GM23248 (cell line): ENCODE results near the gene FABP7. TPM values are rescaled to one million over a fixed set of nuclear protein-coding genes. Genes with fewer than 3 reads are reported as not detected.

Source experiments
- DNase-seq: peaks from one replicate; pipeline ENCODE4 v3.0.0-alpha.2; 2015
- H2AFZ ChIP-seq: fragments of 200-600 bp; sonication (generic); 2 replicates; pipeline ENCODE4 v1.6.1; 2016; ENCODE audit warnings: antibody characterized with exemption
- H3F3A ChIP-seq: fragments of 200-600 bp; sonication (generic); 2 replicates; pipeline ENCODE4 v1.6.1; 2016; ENCODE audit warnings: mild to moderate bottlenecking, antibody characterized with exemption, mixed run types; ENCODE audit not compliant: insufficient read depth
- H3K27ac ChIP-seq: fragments of 200-600 bp; sonication (generic); 2 replicates; pipeline ENCODE4 v1.5.1; 2016; ENCODE audit warnings: mild to moderate bottlenecking
- H3K27me3 ChIP-seq: fragments of 200-600 bp; sonication (generic); replicated peaks from 2 replicates; pipeline ENCODE4 v1.6.1; 2016; ENCODE audit warnings: mild to moderate bottlenecking; ENCODE audit not compliant: insufficient read depth
- H3K36me3 ChIP-seq: fragments of 200-600 bp; sonication (generic); 2 replicates; pipeline ENCODE4 v1.6.1; 2016; ENCODE audit warnings: low read depth, mild to moderate bottlenecking
- H3K4me1 ChIP-seq: fragments of 200-600 bp; sonication (generic); 2 replicates; pipeline ENCODE4 v1.6.1; 2016; ENCODE audit warnings: mild to moderate bottlenecking; ENCODE audit not compliant: insufficient read depth
- H3K4me2 ChIP-seq: fragments of 200-600 bp; sonication (generic); one replicate; pipeline ENCODE4 v1.6.1; 2016; ENCODE audit warnings: mild to moderate bottlenecking; ENCODE audit not compliant: unreplicated experiment
- H3K4me3 ChIP-seq: fragments of 200-600 bp; sonication (generic); 2 replicates; pipeline ENCODE4 v1.5.1; 2016; ENCODE audit warnings: mild to moderate bottlenecking
- H3K79me2 ChIP-seq: fragments of 200-600 bp; sonication (generic); 2 replicates; pipeline ENCODE4 v1.6.1; 2016; ENCODE audit warnings: mild to moderate bottlenecking; ENCODE audit not compliant: insufficient read depth
- H3K9ac ChIP-seq: fragments of 200-600 bp; sonication (generic); 2 replicates; pipeline ENCODE4 v1.6.1; 2016; ENCODE audit warnings: mild to moderate bottlenecking
- H3K9me2 ChIP-seq: fragments of 200-600 bp; sonication (generic); 2 replicates; pipeline ENCODE4 v1.6.1; 2016; ENCODE audit warnings: mixed run types, mild to moderate bottlenecking, moderate library complexity; ENCODE audit not compliant: insufficient read depth
- H3K9me3 ChIP-seq: fragments of 200-600 bp; sonication (generic); one replicate; pipeline ENCODE4 v1.6.1; 2017; ENCODE audit warnings: low read depth
- H4K20me1 ChIP-seq: fragments of 200-600 bp; sonication (generic); 2 replicates; pipeline ENCODE4 v1.6.0; 2016; ENCODE audit not compliant: insufficient read depth
- EZH2 ChIP-seq: fragments of 200-600 bp; sonication (generic); IDR thresholded peaks from 2 replicates; pipeline ENCODE4 v1.6.1; 2018; ENCODE audit warnings: antibody characterized with exemption, mild to moderate bottlenecking; ENCODE audit not compliant: insufficient read depth, poor library complexity, severe bottlenecking
- EZH2phosphoT487 ChIP-seq: fragments of 200-600 bp; sonication (generic); IDR thresholded peaks from 2 replicates; pipeline ENCODE4 v1.6.1; 2018; ENCODE audit warnings: antibody characterized with exemption, moderate library complexity, mild to moderate bottlenecking, low read depth; ENCODE audit not compliant: insufficient read depth
- WGBS, 2 experiments: methylation state at CpG; one replicate each; pipeline ENCODE4 v1.1.6; 2015 to 2017; ENCODE audit warnings: low lambda C conversion rate in 2 of 2, low coverage in 1 of 2; ENCODE audit errors: missing lambda C conversion rate in 2 of 2; 5-methylcytosine and 5-hydroxymethylcytosine counted together
- in situ Hi-C: fragments of 300-500 bp; cut with MboI; formaldehyde crosslinking; loops from 2 replicates; pipeline ENCODE4 v1.15.0; 2020
- polyA plus RNA-seq: library from polyadenylated mRNA; unstranded; fragments of >200 nt; fragmentation: Nextera tagmentation; extraction: Ambion mirVana; gene quantifications from 2 replicates; pipeline ENCODE4 v1.2.1, GENCODE V29; 2016
- total RNA-seq: library from RNA; depleted of rRNA; stranded (reverse); fragments of >200 nt; shearing (Covaris generic); gene quantifications from 2 replicates; pipeline ENCODE4 v1.2.3, GENCODE V29; 2014; rRNA removed

Gene FABP7
- total RNA-seq = not detected in 2 replicates
- polyA plus RNA-seq = not detected in 2 replicates

DNA sequence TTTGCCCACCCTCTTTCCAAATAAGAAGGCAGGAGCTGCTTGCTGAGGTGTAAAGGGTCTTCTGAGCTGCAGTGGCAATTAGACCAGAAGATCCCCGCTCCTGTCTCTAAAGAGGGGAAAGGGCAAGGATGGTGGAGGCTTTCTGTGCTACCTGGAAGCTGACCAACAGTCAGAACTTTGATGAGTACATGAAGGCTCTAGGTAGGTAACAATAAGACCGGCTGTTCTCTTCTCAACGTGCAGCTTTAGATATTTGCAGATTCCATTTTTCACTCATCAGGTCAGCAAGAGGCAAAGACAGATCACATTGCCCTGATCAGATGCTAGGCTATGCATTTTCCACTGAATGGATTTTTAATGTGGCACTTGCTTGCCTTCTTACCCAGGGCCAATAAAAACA is at the start of gene FABP7:
FABP7 (plus strand) TSS at position 50 of the 400 bp plus-strand sequence; CDS start at position 129, 79 bp downstream.
- TF ChIP-seq EZH2phosphoT487 (no peak), EZH2 (no peak)
- H3K4me1 ChIP-seq = no peaks in the 10 kb centered on the region
- H3K4me3 ChIP-seq = no peak within 1 kb of the TSS
- peaks cover 29% of the 10 kb centered on the region for H3K27me3 ChIP-seq
- no peaks in the 10 kb centered on the region for H4K20me1 ChIP-seq
- H3K79me2 ChIP-seq = no peaks in the 10 kb centered on the region
- WGBS, 2 experiments = 44 to 53% methylated on average over 3 of the region's 3 CpGs
- H3K9me3 ChIP-seq = no peaks in the 10 kb centered on the region
- no peaks in the 10 kb centered on the region for H3K36me3 ChIP-seq
- H3F3A ChIP-seq = no peaks in the 10 kb centered on the region
- no peak for DNase-seq
- H3K9ac ChIP-seq = no peak within 1 kb of the TSS
- no peak within 1 kb of the TSS for H3K4me2 ChIP-seq
- H3K9me2 ChIP-seq = no peaks in the 10 kb centered on the region
- in situ Hi-C loops = no loop called here
- no peak within 1 kb of the TSS for H2AFZ ChIP-seq
- no peak within 1 kb of the TSS for H3K27ac ChIP-seq

GRCh38 chr6:122730334-122730733 is 49.2 kb upstream of the FABP7 start:
- Histone ChIP-seq H3K27me3 (peaks cover 21% of the 10 kb centered on the region; the same call in 1 of the 2 replicates), H3K4me3 (no peak overlapping the region), H3K9me3 (no peaks in the 10 kb centered on the region), H3K36me3 (no peaks in the 10 kb centered on the region), H4K20me1 (no peaks in the 10 kb centered on the region), H3K9me2 (no peaks in the 10 kb centered on the region), H3K4me1 (no peaks in the 10 kb centered on the region), H3K9ac (no peak overlapping the region), H3F3A (no peaks in the 10 kb centered on the region), H3K4me2 (no peak overlapping the region), H3K27ac (no peak overlapping the region), H2AFZ (no peak overlapping the region), H3K79me2 (no peaks in the 10 kb centered on the region)
- in situ Hi-C loops = no loop called here
- WGBS, 2 experiments = 50 to 56% methylated on average over 3 of the region's 3 CpGs
- TF ChIP-seq EZH2 (no peak), EZH2phosphoT487 (no peak)
- DNase-seq = no peak

DNA sequence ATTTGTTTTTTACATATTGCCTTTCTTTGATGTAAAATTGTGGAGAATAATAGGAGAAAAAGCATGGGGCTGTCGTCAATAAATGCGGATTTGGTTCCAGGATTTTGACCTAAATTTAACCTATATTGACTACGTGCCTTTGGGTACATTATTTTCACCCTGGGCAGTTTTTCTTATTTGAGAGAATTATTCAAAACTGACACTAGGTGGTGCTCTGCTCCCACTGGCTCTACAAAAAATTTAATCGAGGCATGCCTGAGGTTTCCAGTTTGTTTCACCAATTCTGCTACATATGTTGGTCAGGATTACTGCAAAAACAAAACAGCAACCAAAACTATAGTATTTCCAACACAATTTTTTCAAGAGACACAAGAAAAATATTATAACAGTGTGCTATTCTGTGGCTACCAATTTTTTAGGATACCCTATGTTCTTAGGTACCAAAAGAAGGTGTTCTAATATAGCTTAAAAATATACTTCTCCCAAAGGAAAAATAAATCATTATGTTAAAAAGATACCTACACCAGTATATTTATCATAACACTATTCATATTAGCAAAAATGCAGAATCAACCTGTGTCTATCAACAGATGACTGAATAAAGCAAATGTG is 48.6 kb upstream of the FABP7 start:
- Histone ChIP-seq H3K9me2 (no peaks in the 10 kb centered on the region), H3K27me3 (peaks cover 24% of the 10 kb centered on the region; the same call in 1 of the 2 replicates), H3K79me2 (no peaks in the 10 kb centered on the region), H3K9me3 (no peaks in the 10 kb centered on the region), H3K27ac (no peak overlapping the region), H3K36me3 (no peaks in the 10 kb centered on the region), H3K4me3 (no peak overlapping the region), H3K4me2 (no peak overlapping the region), H3K4me1 (no peaks in the 10 kb centered on the region), H3K9ac (no peak overlapping the region), H3F3A (no peaks in the 10 kb centered on the region), H2AFZ (no peak overlapping the region), H4K20me1 (no peaks in the 10 kb centered on the region)
- TF ChIP-seq EZH2phosphoT487 (no peak), EZH2 (no peak)
- in situ Hi-C loops = no loop called here
- peak; percentile 60 for DNase-seq
- 1 to 3% methylated on average over 4 of the region's 4 CpGs for WGBS, 2 experiments

DNA sequence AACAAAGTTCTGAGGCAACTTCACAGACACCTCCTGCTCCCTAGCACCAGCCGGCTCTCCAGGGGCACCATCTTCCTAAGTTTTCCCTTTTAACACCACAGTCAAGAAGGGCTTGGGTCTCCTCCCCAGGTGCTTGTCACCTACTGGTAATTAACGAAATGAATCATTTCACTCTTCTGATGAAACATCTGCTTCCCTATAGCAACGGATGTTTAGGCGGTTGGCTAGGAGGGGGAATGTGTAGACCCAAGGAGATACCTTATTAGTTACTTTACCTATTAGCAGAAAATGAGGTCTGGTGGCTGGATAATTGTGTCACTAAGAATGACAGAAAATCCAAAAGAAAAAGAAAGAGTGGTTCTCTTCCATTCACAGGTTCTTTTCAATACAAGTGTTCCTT is 46.3 kb upstream of the FABP7 start:
- Histone ChIP-seq H3F3A (no peaks in the 10 kb centered on the region), H3K4me3 (no peak overlapping the region), H3K4me2 (no peak overlapping the region), H3K9me3 (no peaks in the 10 kb centered on the region), H4K20me1 (no peaks in the 10 kb centered on the region), H3K79me2 (no peaks in the 10 kb centered on the region), H3K36me3 (no peaks in the 10 kb centered on the region), H3K27me3 (peaks cover 24% of the 10 kb centered on the region; the same call in 1 of the 2 replicates), H2AFZ (no peak overlapping the region), H3K27ac (no peak overlapping the region), H3K9me2 (no peaks in the 10 kb centered on the region), H3K9ac (no peak overlapping the region), H3K4me1 (no peaks in the 10 kb centered on the region)
- in situ Hi-C loops = no loop called here
- TF ChIP-seq EZH2 (no peak), EZH2phosphoT487 (no peak)
- DNase-seq = no peak
- WGBS, 2 experiments = 86 to 87% methylated on average over 4 of the region's 4 CpGs
